GM12865 (cell line): ENCODE results near the gene DOK7.

ENCODE experiments used
- DNase-seq: peaks from one replicate; pipeline ENCODE4 v3.0.0; 2010; ENCODE audit warnings: low read depth
- H3K4me3 ChIP-seq: 2 replicates; pipeline ENCODE4 v1.5.1; 2011; ENCODE audit warnings: mild to moderate bottlenecking, low read depth, low read length, control low read depth
- CTCF ChIP-seq: IDR thresholded peaks from 2 replicates; pipeline ENCODE4 v1.5.1; 2011; ENCODE audit warnings: low read length, control low read depth, low read depth, inconsistent platforms; ENCODE audit not compliant: insufficient read depth; ENCODE audit errors: missing control alignments

The DOK7 gene

GRCh38 chr4:3501126-3501824 lies 38.2 kb downstream of the DOK7 start:
- no peak for DNase-seq
- H3K4me3 ChIP-seq, result no peak overlapping the region
- TF ChIP-seq CTCF, result no peak

- TF ChIP-seq CTCF, result no peak
- DNase-seq, result no peak
- no peak overlapping the region for H3K4me3 ChIP-seq
Measured at GRCh38 chr4:3501825-3502425, 38.8 kb downstream of the DOK7 start.

GRCh38 chr4:3502941-3503936 lies 40.1 kb downstream of the DOK7 start:
- DNase-seq, result no peak
- H3K4me3 ChIP-seq, result no peak overlapping the region
- no peak for TF ChIP-seq CTCF

- TF ChIP-seq CTCF, result no peak
- H3K4me3 ChIP-seq, result no peak overlapping the region
- DNase-seq, result no peak
Measured at GRCh38 chr4:3505231-3505630, 42.1 kb downstream of the DOK7 start.

GRCh38 chr4:3508542-3508941 lies 45.4 kb downstream of the DOK7 start:
- TF ChIP-seq CTCF, result no peak
- H3K4me3 ChIP-seq, result no peak overlapping the region
- no peak for DNase-seq

GRCh38 chr4:3510481-3510880 lies 47.4 kb downstream of the DOK7 start:
- DNase-seq, result no peak
- TF ChIP-seq CTCF, result no peak

More at GRCh38 chr4:3510481-3510880, 47.4 kb downstream of the DOK7 start:
- no peak overlapping the region for H3K4me3 ChIP-seq
